GM12864 (cell line): Measurements from ENCODE around the gene PVALB.

Experiments used
- DNase-seq: peaks from one replicate; pipeline ENCODE4 v3.0.0-alpha.2; 2011; ENCODE audit warnings: low read depth
- H3K4me3 ChIP-seq: 2 replicates; pipeline ENCODE4 v1.5.1; 2011; ENCODE audit warnings: mild to moderate bottlenecking, low read depth, low read length, control low read depth
- CTCF ChIP-seq: IDR thresholded peaks from 2 replicates; pipeline ENCODE4 v1.5.1; 2011; ENCODE audit warnings: low read depth, mild to moderate bottlenecking, moderate library complexity, low read length, control low read depth, inconsistent platforms; ENCODE audit errors: missing control alignments

PVALB gene

GRCh38 chr22:36815558-36816338 lies 1.1 kb downstream of the PVALB start:
- no peak for DNase-seq
- no peak overlapping the region for H3K4me3 ChIP-seq
- TF ChIP-seq CTCF = no peak

- no peak for TF ChIP-seq CTCF
- no peak for DNase-seq
- no peak overlapping the region for H3K4me3 ChIP-seq
These were observed 2.0 kb downstream of the PVALB start for GRCh38 chr22:36814801-36815200.

GRCh38 chr22:36811094-36811800 lies 5.6 kb downstream of the PVALB start:
- no peak for DNase-seq
- H3K4me3 ChIP-seq = no peak overlapping the region
- TF ChIP-seq CTCF = no peak

GRCh38 chr22:36809351-36809750 lies 7.5 kb downstream of the PVALB start:
- no peak overlapping the region for H3K4me3 ChIP-seq
- DNase-seq = no peak
- no peak for TF ChIP-seq CTCF

GRCh38 chr22:36808721-36809344 lies 8.0 kb downstream of the PVALB start:
- DNase-seq = no peak
- no peak overlapping the region for H3K4me3 ChIP-seq
- TF ChIP-seq CTCF = no peak

GRCh38 chr22:36807627-36808026 lies 9.2 kb downstream of the PVALB start:
- DNase-seq = no peak
- H3K4me3 ChIP-seq = no peak overlapping the region
- TF ChIP-seq CTCF = no peak
